GM19043 (cell line): ENCODE results near the gene IGF1R.
"Not testable (repeated sequence)": the region's sequence is repeated elsewhere in the genome, so short reads cannot be mapped to it uniquely, and the experiment has no call there.

Experiments used
- ATAC-seq: cut with Tn5 transposase; IDR thresholded peaks from one replicate; pipeline ENCODE4 v1.9.1; 2021; ENCODE audit warnings: low read depth; ENCODE audit not compliant: unreplicated experiment

Gene IGF1R

DNA sequence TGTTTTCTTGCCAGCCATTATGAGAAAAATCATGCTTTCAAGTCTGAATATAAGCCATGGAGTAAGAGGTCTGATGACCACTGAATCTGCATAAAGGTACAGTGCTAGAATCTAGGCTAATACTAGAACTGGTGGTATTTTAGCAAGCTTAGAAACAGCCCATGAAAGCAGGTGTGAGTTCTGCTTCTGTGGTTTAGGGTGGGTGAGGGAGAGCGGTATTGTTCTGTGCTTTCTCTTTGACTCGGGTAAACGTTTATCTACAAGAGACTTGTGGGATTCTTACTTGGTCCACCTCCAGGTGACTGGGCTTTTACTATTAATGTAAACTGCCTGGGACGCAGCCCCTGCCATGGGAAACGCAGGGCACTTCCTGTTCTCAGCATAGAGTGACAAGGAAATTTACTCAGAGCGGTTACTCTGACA is 304.1 kb downstream of the IGF1R start:
- ATAC-seq = peak; percentile 93

DNA sequence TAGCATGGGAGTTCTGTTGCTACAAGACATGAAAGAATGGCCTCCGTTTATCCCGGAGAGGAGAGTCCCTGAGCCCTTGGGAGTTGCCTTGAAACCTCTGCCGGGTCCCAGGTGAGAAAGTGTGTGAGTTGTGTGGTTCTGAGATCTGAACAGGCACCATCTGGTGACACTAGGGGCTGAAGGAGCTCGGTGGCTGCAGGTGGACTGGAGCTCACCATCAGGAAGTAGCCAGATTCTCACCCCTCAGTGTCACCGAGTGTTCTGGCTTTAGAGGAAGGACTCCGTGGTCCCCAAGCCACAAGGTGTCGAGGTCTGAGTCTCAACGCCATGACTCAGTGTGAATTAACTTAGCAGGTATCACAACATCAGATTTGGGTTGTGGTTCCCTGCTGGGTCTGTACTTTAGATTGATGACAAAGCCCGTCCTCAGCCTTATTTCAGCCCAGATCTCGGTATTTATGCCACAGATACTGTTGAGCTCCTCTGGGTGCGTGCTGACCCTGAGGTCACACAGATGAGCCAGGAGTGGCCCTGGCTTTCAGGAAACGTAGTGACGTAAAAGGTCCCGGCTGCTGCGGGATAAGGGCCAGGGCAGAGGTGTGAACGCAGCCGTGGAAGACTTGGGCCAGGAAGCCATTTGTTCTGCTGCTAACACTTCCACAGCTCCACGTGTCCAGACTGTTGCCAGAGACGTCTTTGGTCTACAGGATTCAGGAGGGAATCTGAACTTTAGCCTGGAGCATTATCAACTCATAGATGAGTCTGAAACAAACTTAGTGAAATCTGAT is 304.9 kb downstream of the IGF1R start:
- peak; percentile 38 for ATAC-seq

DNA sequence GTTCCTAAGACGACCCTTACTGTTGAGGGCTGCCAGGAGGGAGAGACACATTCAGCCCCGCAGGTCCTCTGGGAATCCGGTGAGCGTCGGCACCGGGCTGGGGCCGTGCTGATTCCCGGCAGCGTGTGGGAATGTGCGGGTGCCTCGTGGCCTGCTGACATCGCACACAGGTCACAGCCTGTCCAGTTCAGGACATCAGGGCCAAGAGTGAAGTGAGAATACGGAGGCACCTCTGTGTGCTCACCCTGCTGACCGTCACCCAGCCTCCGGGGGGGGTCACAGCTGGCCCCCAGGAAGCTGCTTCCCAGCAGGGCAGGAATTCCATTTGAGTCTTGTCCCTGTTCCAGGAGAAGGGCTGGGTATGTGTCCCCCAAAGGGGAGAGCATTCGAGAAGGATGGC is 305.6 kb downstream of the IGF1R start:
- no peak for ATAC-seq

DNA sequence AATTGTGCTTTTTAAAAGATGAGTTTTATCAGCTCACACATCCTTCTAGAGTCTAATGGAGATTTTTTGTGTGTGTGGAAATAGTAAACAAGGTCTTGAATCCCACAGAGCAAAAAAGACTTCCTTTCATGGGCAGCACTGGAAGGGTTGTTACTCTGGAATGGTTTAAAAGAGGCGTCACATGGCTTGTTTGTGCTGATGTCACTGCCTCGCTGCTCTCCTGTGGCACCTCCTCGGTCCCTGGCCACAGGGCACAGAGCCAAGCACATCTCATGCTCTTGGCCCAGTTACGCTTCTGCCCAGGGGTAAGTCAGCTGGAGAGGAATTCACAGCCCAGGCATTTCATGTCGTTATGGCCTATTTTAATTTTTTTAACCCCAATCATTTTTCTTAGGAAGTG is 306.1 kb downstream of the IGF1R start:
- no peak for ATAC-seq

DNA sequence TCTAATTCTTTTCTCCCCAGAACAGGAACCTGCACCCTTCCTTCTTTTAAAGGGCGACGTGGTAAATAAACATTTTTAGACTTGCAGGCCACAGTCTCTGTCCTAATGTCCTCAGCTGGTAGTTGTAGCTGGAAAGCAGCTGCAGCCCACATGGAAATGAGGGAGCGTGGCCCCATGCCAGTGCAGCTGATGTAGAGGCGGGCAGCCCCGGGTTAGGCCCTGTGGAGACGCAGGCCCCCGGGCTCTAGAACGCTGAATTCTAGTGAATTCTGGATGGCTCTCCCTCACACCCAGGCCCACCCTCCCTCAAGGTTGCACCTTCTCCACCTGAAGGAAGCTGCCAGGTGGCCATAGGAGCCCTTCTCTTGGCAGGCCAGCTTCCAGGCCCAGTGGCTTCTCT is 307.0 kb downstream of the IGF1R start:
- no peak for ATAC-seq

DNA sequence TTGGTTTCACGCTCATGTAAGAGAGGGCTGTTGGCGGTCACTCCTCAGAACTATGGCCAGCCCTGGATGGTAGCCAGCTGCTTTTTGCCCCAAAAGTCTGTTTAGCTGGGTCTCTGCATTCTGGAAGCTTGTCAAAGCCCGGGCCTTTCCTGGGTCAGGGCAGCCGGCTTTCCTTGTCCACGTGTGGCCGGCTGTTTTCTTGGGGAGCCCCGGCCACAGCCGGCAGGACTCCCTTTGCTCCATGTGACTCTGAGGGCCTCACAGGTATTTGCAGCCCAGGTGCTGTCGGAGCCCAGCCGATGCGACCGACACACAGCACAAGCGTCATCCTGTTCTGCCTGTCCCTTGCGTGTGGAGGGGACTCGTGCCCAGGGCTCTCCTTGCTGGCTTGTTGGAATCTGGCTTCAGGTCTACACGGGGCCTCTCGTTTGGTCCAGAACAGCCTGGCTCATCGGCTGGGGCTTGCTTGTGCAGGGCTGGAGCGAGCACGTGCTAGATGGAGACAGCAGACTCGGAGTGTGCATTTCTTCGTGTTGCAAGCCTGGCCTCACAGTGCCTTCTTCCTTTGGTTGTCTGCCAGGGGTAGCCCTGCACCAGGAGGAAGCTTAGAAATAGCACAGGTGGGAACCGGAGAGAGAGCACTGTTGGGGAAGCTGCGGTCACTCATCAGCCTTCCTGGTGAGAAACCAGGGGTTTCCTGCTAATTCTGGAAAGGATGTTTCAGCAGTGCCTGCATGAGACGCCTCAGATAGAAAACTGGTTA is 307.8 kb downstream of the IGF1R start:
- no peak for ATAC-seq

DNA sequence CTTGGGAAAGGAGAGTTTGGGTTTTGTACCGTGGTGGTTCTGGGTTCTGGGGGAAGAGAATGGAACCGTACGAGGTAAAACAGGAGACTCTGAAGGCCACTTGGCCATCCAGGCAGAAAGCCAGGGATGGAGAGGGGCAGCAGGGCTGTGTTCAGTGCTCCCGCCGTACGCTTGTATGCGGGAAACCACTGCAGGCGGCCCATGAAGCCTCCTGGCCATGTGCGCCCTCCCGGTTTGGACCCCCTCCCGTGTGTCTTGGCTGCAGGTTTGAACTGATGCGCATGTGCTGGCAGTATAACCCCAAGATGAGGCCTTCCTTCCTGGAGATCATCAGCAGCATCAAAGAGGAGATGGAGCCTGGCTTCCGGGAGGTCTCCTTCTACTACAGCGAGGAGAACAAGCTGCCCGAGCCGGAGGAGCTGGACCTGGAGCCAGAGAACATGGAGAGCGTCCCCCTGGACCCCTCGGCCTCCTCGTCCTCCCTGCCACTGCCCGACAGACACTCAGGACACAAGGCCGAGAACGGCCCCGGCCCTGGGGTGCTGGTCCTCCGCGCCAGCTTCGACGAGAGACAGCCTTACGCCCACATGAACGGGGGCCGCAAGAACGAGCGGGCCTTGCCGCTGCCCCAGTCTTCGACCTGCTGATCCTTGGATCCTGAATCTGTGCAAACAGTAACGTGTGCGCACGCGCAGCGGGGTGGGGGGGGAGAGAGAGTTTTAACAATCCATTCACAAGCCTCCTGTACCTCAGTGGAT is 308.6 kb downstream of the IGF1R start:
- no peak for ATAC-seq

DNA sequence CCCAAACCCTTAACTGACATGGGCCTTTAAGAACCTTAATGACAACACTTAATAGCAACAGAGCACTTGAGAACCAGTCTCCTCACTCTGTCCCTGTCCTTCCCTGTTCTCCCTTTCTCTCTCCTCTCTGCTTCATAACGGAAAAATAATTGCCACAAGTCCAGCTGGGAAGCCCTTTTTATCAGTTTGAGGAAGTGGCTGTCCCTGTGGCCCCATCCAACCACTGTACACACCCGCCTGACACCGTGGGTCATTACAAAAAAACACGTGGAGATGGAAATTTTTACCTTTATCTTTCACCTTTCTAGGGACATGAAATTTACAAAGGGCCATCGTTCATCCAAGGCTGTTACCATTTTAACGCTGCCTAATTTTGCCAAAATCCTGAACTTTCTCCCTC is 309.3 kb downstream of the IGF1R start:
- no peak for ATAC-seq

DNA sequence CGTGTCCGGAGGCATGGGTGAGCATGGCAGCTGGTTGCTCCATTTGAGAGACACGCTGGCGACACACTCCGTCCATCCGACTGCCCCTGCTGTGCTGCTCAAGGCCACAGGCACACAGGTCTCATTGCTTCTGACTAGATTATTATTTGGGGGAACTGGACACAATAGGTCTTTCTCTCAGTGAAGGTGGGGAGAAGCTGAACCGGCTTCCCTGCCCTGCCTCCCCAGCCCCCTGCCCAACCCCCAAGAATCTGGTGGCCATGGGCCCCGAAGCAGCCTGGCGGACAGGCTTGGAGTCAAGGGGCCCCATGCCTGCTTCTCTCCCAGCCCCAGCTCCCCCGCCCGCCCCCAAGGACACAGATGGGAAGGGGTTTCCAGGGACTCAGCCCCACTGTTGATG is 309.7 kb downstream of the IGF1R start:
- no peak for ATAC-seq

DNA sequence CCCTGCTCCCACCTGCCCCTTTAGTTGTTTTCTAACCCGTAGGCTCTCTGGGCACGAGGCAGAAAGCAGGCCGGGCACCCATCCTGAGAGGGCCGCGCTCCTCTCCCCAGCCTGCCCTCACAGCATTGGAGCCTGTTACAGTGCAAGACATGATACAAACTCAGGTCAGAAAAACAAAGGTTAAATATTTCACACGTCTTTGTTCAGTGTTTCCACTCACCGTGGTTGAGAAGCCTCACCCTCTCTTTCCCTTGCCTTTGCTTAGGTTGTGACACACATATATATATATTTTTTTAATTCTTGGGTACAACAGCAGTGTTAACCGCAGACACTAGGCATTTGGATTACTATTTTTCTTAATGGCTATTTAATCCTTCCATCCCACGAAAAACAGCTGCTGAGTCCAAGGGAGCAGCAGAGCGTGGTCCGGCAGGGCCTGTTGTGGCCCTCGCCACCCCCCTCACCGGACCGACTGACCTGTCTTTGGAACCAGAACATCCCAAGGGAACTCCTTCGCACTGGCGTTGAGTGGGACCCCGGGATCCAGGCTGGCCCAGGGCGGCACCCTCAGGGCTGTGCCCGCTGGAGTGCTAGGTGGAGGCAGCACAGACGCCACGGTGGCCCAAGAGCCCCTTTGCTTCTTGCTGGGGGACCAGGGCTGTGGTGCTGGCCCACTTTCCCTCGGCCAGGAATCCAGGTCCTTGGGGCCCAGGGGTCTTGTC is 310.7 kb downstream of the IGF1R start:
- ATAC-seq = no peak

DNA sequence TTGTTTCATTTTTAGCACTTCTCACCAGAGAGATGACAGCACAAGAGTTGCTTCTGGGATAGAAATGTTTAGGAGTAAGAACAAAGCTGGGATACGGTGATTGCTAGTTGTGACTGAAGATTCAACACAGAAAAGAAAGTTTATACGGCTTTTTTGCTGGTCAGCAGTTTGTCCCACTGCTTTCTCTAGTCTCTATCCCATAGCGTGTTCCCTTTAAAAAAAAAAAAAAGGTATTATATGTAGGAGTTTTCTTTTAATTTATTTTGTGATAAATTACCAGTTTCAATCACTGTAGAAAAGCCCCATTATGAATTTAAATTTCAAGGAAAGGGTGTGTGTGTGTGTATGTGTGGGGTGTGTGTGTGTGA is 311.3 kb downstream of the IGF1R start:
- ATAC-seq = no peak

DNA sequence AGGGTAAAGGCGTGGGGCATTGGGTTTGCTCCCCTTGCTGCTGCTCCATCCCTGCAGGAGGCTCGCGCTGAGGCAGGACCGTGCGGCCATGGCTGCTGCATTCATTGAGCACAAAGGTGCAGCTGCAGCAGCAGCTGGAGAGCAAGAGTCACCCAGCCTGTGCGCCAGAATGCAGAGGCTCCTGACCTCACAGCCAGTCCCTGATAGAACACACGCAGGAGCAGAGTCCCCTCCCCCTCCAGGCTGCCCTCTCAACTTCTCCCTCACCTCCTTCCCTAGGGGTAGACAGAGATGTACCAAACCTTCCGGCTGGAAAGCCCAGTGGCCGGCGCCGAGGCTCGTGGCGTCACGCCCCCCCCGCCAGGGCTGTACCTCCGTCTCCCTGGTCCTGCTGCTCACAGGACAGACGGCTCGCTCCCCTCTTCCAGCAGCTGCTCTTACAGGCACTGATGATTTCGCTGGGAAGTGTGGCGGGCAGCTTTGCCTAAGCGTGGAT is 312.3 kb downstream of the IGF1R start:
- ATAC-seq = no peak

DNA sequence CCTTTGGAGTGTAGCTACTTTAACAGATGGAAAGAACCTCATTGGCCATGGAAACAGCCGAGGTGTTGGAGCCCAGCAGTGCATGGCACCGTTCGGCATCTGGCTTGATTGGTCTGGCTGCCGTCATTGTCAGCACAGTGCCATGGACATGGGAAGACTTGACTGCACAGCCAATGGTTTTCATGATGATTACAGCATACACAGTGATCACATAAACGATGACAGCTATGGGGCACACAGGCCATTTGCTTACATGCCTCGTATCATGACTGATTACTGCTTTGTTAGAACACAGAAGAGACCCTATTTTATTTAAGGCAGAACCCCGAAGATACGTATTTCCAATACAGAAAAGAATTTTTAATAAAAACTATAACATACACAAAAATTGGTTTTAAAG is 315.1 kb downstream of the IGF1R start:
- ATAC-seq = no peak

DNA sequence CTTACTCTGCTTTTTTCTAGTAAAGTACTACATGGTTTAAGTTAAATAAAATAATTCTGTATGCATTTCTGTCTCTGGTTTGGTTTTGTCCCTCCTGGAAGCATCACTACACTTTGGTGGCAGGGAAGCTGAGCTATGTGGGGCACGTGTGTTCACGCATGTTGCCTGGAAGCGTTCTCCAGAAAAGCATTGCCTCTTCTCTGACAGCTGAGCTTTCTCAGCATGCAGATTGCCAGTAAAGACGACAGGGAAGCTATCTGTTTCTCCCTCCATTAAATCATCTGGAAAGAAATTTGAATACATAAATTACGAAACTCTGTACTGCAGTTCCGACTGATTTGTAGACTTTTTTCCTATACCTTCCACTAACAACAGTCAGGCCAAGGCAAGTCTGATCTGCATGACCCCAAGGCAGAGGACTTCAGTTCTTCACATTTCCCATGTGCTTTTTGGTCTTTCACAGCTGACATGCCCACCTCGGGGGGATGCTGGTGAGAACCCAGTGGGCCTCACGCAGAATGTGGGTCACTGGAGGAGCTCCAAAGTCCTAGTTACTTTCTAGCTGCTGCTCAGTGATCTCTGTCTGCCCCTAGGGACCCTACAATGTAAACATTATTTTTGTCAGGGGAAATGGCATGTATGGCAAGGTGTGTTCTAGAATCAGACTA is 316.3 kb downstream of the IGF1R start:
- no peak for ATAC-seq

DNA sequence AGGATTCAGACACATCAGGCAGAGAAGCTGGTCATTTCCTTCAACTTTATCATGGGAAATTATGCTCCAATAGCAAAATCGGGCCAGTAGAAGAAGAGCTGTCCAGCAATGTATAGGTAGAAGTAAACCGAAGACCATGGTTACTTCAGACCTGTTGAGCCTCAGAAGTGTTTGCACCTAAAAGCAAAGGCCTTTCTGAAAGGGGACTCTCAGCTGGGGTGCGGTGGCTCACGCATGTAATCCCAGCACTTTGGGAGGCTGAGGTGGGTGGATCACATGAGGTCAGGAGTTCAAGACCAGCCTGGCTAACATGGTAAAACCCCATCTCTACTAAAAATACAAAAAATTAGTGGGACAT is 316.8 kb downstream of the IGF1R start:
- not testable (repeated sequence) for ATAC-seq

DNA sequence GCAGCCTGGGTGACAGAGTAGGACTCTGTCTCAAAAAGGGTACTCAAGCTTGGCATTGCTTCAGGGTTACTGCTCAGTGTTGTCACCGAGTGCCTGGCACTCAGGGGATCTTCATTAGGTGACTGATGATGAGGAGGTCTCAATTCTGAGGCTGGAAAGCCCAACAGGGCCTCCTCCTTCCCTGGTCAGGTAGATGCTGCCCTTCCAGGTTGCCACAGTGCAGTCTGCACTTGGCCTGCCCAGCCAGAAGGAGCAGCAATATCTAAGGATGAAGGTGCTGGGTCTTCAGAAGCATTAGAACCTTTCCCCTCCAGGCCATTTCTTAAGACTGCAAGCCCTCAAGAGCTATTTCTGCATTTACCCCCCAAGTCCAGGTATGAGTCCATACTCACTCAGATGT is 317.3 kb downstream of the IGF1R start:
- no peak for ATAC-seq

DNA sequence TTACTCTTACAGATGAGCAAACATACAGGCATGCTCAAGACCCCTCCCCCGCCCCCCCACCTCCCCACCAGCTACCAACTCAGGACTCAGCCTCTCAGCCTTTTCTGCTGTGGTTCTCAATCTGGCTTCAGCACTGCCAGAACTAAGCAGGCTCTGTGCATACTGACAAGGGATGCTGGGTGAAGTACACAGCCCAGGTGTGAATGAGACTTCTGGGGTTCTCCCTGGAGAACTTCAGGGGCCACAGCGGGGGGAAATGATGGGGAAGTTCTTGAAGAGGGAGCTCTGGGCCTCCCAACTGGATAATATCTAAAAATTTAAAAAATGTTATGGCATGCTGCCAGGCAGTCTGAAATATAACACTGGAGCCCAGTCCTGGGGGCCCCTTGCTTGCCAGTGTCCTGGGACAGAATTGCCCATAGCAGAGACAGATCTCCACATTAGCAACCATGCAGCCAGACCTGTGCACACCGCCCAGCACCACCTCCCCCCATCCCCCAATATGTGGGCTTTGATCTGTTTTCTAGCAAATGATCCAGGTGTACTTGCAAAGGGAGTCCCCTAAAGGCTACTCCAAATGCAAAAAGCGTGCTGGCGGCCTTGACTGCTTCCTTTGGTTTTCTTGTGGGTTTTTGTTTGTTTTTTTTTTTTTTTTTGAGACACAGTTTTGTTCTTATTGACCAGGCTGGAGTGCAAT is 317.9 kb downstream of the IGF1R start:
- no peak for ATAC-seq

DNA sequence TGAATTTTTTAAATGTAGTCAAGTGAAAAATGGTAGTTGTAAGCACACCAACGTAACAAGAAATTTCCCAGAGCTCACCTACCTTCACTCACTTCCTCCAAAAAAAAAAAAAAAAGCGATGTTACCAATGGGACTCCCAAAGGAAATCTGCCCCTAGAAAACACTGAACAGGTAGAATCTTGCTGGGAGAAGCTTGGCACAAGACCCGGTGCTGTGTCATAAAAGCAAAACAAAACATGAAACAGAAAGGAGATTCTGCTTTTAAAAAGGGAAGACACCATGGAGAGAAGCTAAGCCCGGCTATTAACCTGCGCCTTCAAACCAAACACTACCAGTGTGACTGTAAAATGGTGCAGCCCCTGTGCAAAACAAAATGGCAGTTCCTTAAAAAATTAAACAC is 318.8 kb downstream of the IGF1R start:
- no peak for ATAC-seq

DNA sequence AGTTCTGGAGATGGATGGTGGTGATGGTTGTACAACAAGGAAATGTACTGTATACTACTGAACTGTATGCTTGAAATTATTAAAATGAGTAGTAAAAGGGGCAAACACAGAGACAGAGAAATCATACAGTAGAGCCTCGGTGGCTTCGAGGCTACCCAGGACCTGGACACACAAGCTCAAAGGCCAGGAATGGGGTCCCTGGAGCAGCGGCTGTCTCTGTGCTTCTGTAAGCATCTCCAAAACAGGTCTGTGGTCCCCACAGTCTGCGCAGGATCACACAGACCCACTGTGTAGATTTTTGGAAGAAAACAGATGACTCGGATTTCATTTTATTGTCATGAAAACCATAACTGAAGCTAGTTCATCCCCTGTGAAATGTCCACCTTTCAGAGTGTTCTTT is 319.6 kb downstream of the IGF1R start:
- no peak for ATAC-seq

DNA sequence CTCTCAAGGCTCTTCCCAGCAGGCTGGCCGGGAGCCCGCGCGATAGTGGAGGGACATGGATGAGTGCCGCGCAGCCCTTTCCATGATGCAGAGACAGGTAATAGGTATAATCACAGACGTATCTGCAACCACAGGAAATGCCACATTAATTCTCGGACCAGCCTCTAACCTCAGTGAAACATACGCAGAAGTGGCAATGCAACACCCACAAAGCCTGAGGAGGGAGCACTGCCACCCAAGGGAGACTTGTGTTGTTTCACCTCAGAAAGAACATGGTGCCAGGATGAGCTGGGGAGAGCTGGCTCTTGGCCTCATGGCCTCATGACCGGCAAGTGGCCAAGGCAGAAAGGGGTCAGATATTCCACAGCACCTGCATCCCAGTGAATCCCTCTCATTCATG is 320.2 kb downstream of the IGF1R start:
- no peak for ATAC-seq
